HL-60 (cell line): ENCODE measurements around the gene COBLL1.

Source experiments
- CTCF ChIP-seq: IDR thresholded peaks from one replicate; pipeline ENCODE4 v1.5.1; 2011; ENCODE audit warnings: low read length, control low read depth, inconsistent platforms; ENCODE audit not compliant: insufficient read depth
- POLR2AphosphoS5 ChIP-seq: IDR thresholded peaks from 2 replicates; pipeline ENCODE4 v1.6.1; 2012; ENCODE audit warnings: low read depth
- REST ChIP-seq: IDR thresholded peaks from 2 replicates; pipeline ENCODE4 v1.6.1; 2012; ENCODE audit warnings: low read depth; ENCODE audit not compliant: insufficient replicate concordance

GRCh38 chr2:164811819-164812218 lies 29.8 kb downstream of the COBLL1 start:
- no peak for TF ChIP-seq CTCF
- TF ChIP-seq POLR2AphosphoS5, result no peak
- TF ChIP-seq REST, result no peak
